GDM1 (cell line): ENCODE measurements around the gene PDLIM4.
A peak's percentile ranks its signal among the peaks of the same experiment; 100 is the strongest.

Experiments
- DNase-seq: peaks from one replicate; lab custom pipeline; 2025; lab: John Stamatoyannopoulos, UW

PDLIM4 gene

GRCh38 chr5:132227485-132228240 is 29.8 kb upstream of the PDLIM4 start, which contains the start of gene P4HA2:
Gene P4HA2 (minus strand): TSS chr5:132227853. CDS start chr5:132218626, 9,227 bp downstream.
- DNase-seq, result no peak

GRCh38 chr5:132228241-132229035 is 29.1 kb upstream of the PDLIM4 start:
- no peak for DNase-seq

- no peak for DNase-seq
Observed at GRCh38 chr5:132229236-132229635, 28.3 kb upstream of the PDLIM4 start.

- no peak for DNase-seq
Observed at GRCh38 chr5:132230871-132231270, 26.6 kb upstream of the PDLIM4 start.

GRCh38 chr5:132232465-132232864 is 25.0 kb upstream of the PDLIM4 start:
- DNase-seq, result no peak

- no peak for DNase-seq
Observed at GRCh38 chr5:132233081-132233480, 24.4 kb upstream of the PDLIM4 start.

GRCh38 chr5:132233811-132234683 is 23.4 kb upstream of the PDLIM4 start:
- DNase-seq, result no peak

GRCh38 chr5:132234684-132235062 is 22.8 kb upstream of the PDLIM4 start:
- no peak for DNase-seq

- no peak for DNase-seq
Observed at GRCh38 chr5:132235340-132235739, 22.2 kb upstream of the PDLIM4 start.

GRCh38 chr5:132237141-132237540 is 20.4 kb upstream of the PDLIM4 start:
- no peak for DNase-seq

GRCh38 chr5:132237670-132238069 is 19.8 kb upstream of the PDLIM4 start:
- DNase-seq, result no peak

GRCh38 chr5:132238169-132238744 is 19.2 kb upstream of the PDLIM4 start:
- DNase-seq, result peak; percentile 43

- no peak for DNase-seq
Observed at GRCh38 chr5:132238901-132239500, 18.5 kb upstream of the PDLIM4 start.

GRCh38 chr5:132239776-132240175 is 17.7 kb upstream of the PDLIM4 start:
- DNase-seq, result no peak

GRCh38 chr5:132243366-132243977 is 14.0 kb upstream of the PDLIM4 start:
- no peak for DNase-seq

GRCh38 chr5:132245593-132245992 is 11.9 kb upstream of the PDLIM4 start:
- no peak for DNase-seq

GRCh38 chr5:132246806-132247205 is 10.7 kb upstream of the PDLIM4 start:
- DNase-seq, result no peak

GRCh38 chr5:132250547-132250946 is 6.9 kb upstream of the PDLIM4 start:
- no peak for DNase-seq

GRCh38 chr5:132251220-132251725 is 6.2 kb upstream of the PDLIM4 start:
- DNase-seq, result no peak

- no peak for DNase-seq
Observed at GRCh38 chr5:132253008-132253441, 4.5 kb upstream of the PDLIM4 start.
